HepG2 (cell line): Measurements from ENCODE around the gene LAMC3. TPM values are rescaled to one million over a fixed set of nuclear protein-coding genes. Genes with fewer than 3 reads are reported as not detected.

Source experiments
- ATAC-seq: fragments of 200-7000 bp; cut with Tn5 transposase; 3 replicates; pipeline ENCODE4 v1.9.1; 2020; ENCODE audit warnings: mild to moderate bottlenecking, moderate library complexity
- BruUV-seq: library from RNA; stranded (reverse); fragments of 400-500 nt; replicated peaks from 2 replicates; lab custom pipeline; 2021; lab: Mats Ljungman, UMichigan
- CTCF ChIA-PET: fragments of 300-600 bp; formaldehyde crosslinking; extraction: SDS; loops from one replicate; lab custom pipeline; 2021; ENCODE audit warnings: low total read pairs, inconsistent platforms, low intra/inter-chr PET ratio; lab: Yijun Ruan, JAX
- POLR2A ChIA-PET: fragments of 350-600 bp; sonication (Branson Sonifier 250); formaldehyde crosslinking; loops from one replicate; lab custom pipeline; 2020; ENCODE audit warnings: antibody characterized with exemption, inconsistent platforms; lab: Yijun Ruan, JAX
- DNase-seq: peaks from one replicate; pipeline ENCODE4 v3.0.0-alpha.2; 2015; ENCODE audit warnings: low spot score
- FAIRE-seq: peaks from 3 replicates; lab custom pipeline; 2011; peaks lifted over from hg19 to GRCh38; lab: Jason Lieb, UNC
- H2AFZ ChIP-seq: one replicate; pipeline ENCODE4 v1.6.1; 2011; ENCODE audit warnings: low read length, inconsistent platforms
- H3K27ac ChIP-seq: fragments of 300-600 bp; 3 replicates; pipeline ENCODE4 v1.8.0; 2011; ENCODE audit warnings: mixed run types, mild to moderate bottlenecking, mixed read lengths, low read length, inconsistent platforms; ENCODE audit not compliant: insufficient read depth; ENCODE audit errors: extremely low read length
- H3K27me3 ChIP-seq, 2 experiments: fragments of 200-600 bp in 1 of 2; 2 replicates in 1 of 2; 3 replicates in 1 of 2; pipeline versions ENCODE4 v1.6.0 to v1.8.0; 2011; ENCODE audit warnings: low read length in 2 of 2, mild to moderate bottlenecking in 2 of 2, moderate library complexity in 2 of 2, inconsistent platforms in 1 of 2; ENCODE audit not compliant: insufficient read depth in 2 of 2, control insufficient read depth in 1 of 2
- H3K36me3 ChIP-seq, 2 experiments: fragments of 200-600 bp in 1 of 2; replicated peaks in 1 of 2; 2 replicates in 1 of 2; 3 replicates in 1 of 2; pipeline versions ENCODE4 v1.5.1 to v1.8.0; 2011; ENCODE audit warnings: low read length in 2 of 2, inconsistent platforms in 1 of 2; ENCODE audit not compliant: insufficient read depth in 2 of 2, control insufficient read depth in 1 of 2
- H3K4me1 ChIP-seq: 2 replicates; pipeline ENCODE4 v1.5.1; 2012; ENCODE audit warnings: low read length, inconsistent platforms; ENCODE audit not compliant: insufficient read depth
- H3K4me2 ChIP-seq: 2 replicates; pipeline ENCODE4 v1.6.0; 2011; ENCODE audit warnings: low read depth, low read length, inconsistent platforms
- H3K4me3 ChIP-seq, 3 experiments: fragments of 200-600 bp in 1 of 3; sonication (generic), shearing (Covaris generic) in 1 of 3; replicated peaks in 1 of 3; 2 replicates each; pipeline ENCODE4 v1.5.1; 2011 to 2016; ENCODE audit warnings: low read length in 3 of 3, inconsistent platforms in 2 of 3, low read depth in 2 of 3, mild to moderate bottlenecking in 2 of 3, control low read depth in 1 of 3, mixed read lengths in 1 of 3; ENCODE audit not compliant: insufficient read depth in 1 of 3
- H3K79me2 ChIP-seq: one replicate; pipeline ENCODE4 v1.6.1; 2011; ENCODE audit warnings: low read length, inconsistent platforms; ENCODE audit not compliant: insufficient read depth
- H3K9ac ChIP-seq: 2 replicates; pipeline ENCODE4 v1.6.0; 2011; ENCODE audit warnings: mild to moderate bottlenecking, low read depth, low read length, inconsistent platforms; ENCODE audit not compliant: insufficient read depth
- H3K9me3 ChIP-seq: 2 replicates; pipeline ENCODE4 v1.5.1; 2012; ENCODE audit warnings: mild to moderate bottlenecking, low read length
- H4K20me1 ChIP-seq: 2 replicates; pipeline ENCODE4 v1.6.0; 2011; ENCODE audit warnings: inconsistent platforms, mild to moderate bottlenecking, low read length, moderate library complexity; ENCODE audit not compliant: insufficient read depth
- ATAD3A ChIP-seq: sonication (generic); formaldehyde crosslinking; IDR thresholded peaks from 2 replicates; pipeline ENCODE4 v1.4.0; 2020; ENCODE audit warnings: missing genetic modification reagents
- CBFB ChIP-seq: sonication (generic); formaldehyde crosslinking; IDR thresholded peaks from 2 replicates; pipeline ENCODE4 v1.4.0; 2020; ENCODE audit warnings: missing genetic modification reagents
- CREM ChIP-seq, 2 experiments: sonication (generic) in 1 of 2; formaldehyde crosslinking in 1 of 2; IDR thresholded peaks; 2 replicates each; pipeline versions ENCODE4 v1.4.0 to v1.6.1; 2016 to 2020; ENCODE audit warnings: antibody characterized with exemption in 1 of 2, mild to moderate bottlenecking in 1 of 2, missing genetic modification reagents in 1 of 2
- EEA1 ChIP-seq: sonication (generic); formaldehyde crosslinking; IDR thresholded peaks from 2 replicates; pipeline ENCODE4 v1.5.1; 2020; ENCODE audit warnings: mild to moderate bottlenecking, missing genetic modification reagents, borderline replicate concordance
- FOXP4 ChIP-seq: sonication (generic); formaldehyde crosslinking; IDR thresholded peaks from 2 replicates; pipeline ENCODE4 v1.4.0; 2020; ENCODE audit warnings: missing genetic modification reagents
- GATAD1 ChIP-seq: IDR thresholded peaks from 2 replicates; pipeline ENCODE4 v1.6.1; 2016; ENCODE audit warnings: missing genetic modification reagents, missing compliant biosample characterization
- KMT2B ChIP-seq: IDR thresholded peaks from 2 replicates; pipeline ENCODE4 v1.6.1; 2016; ENCODE audit warnings: missing genetic modification reagents, missing compliant biosample characterization
- NFRKB ChIP-seq: fragments of 450-650 bp; IDR thresholded peaks from 2 replicates; pipeline ENCODE4 v1.6.1; 2017
- RFX1 ChIP-seq: fragments of 450-650 bp; IDR thresholded peaks from 2 replicates; pipeline ENCODE4 v1.6.1; 2017
- SIN3B ChIP-seq: fragments of 150-350 bp; IDR thresholded peaks from 2 replicates; pipeline ENCODE4 v1.6.1; 2014; ENCODE audit warnings: low read length
- STAG1 ChIP-seq: sonication (generic); formaldehyde crosslinking; IDR thresholded peaks from 2 replicates; pipeline ENCODE4 v1.4.0; 2020; ENCODE audit warnings: missing genetic modification reagents
- TCF7L2 ChIP-seq: IDR thresholded peaks from 2 replicates; pipeline ENCODE4 v1.6.1; 2011; ENCODE audit warnings: mild to moderate bottlenecking, low read depth, low read length, moderate library complexity
- YEATS4 ChIP-seq: sonication (generic); formaldehyde crosslinking; IDR thresholded peaks from 2 replicates; pipeline ENCODE4 v1.4.0; 2020; ENCODE audit warnings: missing genetic modification reagents, borderline replicate concordance
- ZMYM2 ChIP-seq: sonication (generic); formaldehyde crosslinking; IDR thresholded peaks from 2 replicates; pipeline ENCODE4 v1.8.0; 2022; ENCODE audit warnings: mild to moderate bottlenecking, missing genetic modification reagents
- ZNF580 ChIP-seq: IDR thresholded peaks from 2 replicates; pipeline ENCODE4 v1.6.1; 2016; ENCODE audit warnings: low read depth, borderline replicate concordance
- ZSCAN25 ChIP-seq: sonication (generic); formaldehyde crosslinking; IDR thresholded peaks from 2 replicates; pipeline ENCODE4 v1.8.0; 2022; ENCODE audit warnings: mild to moderate bottlenecking, missing genetic modification reagents
- WGBS: methylation state at CpG from one replicate; pipeline ENCODE4 v1.1.6; 2017; ENCODE audit warnings: low lambda C conversion rate; 5-methylcytosine and 5-hydroxymethylcytosine counted together
- in situ Hi-C: cut with HindIII; loops from 2 replicates; pipeline ENCODE4 v1.10.0; 2017; ENCODE audit warnings: low pct_unique_long_range_greater_than_20kb; ENCODE audit not compliant: extremely low pct_ligation_motif_present
- intact Hi-C: fragments of 100-400 bp; cut with micrococcal nuclease; formaldehyde crosslinking; loops from one replicate; pipeline ENCODE4 v1.10.0; 2022; ENCODE audit not compliant: unreplicated experiment
- polyA plus RNA-seq, 8 experiments: library from polyadenylated mRNA; depleted of rRNA in 3 of 8; stranded (reverse) in 7 of 8; unstranded in 1 of 8; fragments of >200 nt; fragmentation: Illumina TruSeq in 4 of 8; extraction: Trizol in 4 of 8; gene quantifications; 2 replicates each; pipeline versions ENCODE4 v1.2.1 to v1.2.3, GENCODE V29; 2011 to 2016; ENCODE audit warnings: low read depth in 4 of 8, missing spikeins in 1 of 8, mixed read lengths in 1 of 8; ENCODE audit not compliant: insufficient read depth in 1 of 8
- total RNA-seq, 5 experiments: library from RNA; depleted of rRNA; stranded (reverse); fragments of >200 nt; fragmentation: Illumina TruSeq; extraction: Trizol; gene quantifications; 2 replicates each; pipeline ENCODE4 v1.2.3, GENCODE V29; 2016; ENCODE audit warnings: low read depth in 1 of 5
- TF ChIP-seq, protein P1 (sequence below): sonication (generic); formaldehyde crosslinking; IDR thresholded peaks from 2 replicates; pipeline ENCODE4 v1.5.1; 2020; ENCODE audit warnings: missing genetic modification reagents, mild to moderate bottlenecking, borderline replicate concordance

Gene LAMC3
- total and polyA plus RNA-seq, 2 of the 13 experiments (the other 11 are each of a cell fraction or from before 2014, with no cell fraction given), result 0.07 to 0.57 TPM

GRCh38 chr9:131010482-131011273 lies 1.7 kb downstream of the LAMC3 start:
- POLR2A ChIA-PET, result no interaction called here
- CTCF ChIA-PET, result no interaction called here
- intact Hi-C loops, result no loop called here

More at GRCh38 chr9:131010482-131011273, 1.7 kb downstream of the LAMC3 start:
- no peak overlapping the region; a peak in 1 of 6 replicates for H3K4me3 ChIP-seq
- 11% methylated on average over 7 of the region's 14 CpGs for WGBS
- no peaks in the 10 kb centered on the region for H3K9me3 ChIP-seq
- in situ Hi-C loops, result loop anchor here (5.0 kb wide), 1 partner anchor 37 kb away; no protein-coding TSS in a partner anchor
- no peak overlapping the region for H3K9ac ChIP-seq
- H3K79me2 ChIP-seq, result no peaks in the 10 kb centered on the region
- H3K4me1 ChIP-seq, result peaks cover 22% of the 10 kb centered on the region
- H3K36me3 ChIP-seq, result no peaks in the 10 kb centered on the region
- no peak overlapping the region for H2AFZ ChIP-seq
- H4K20me1 ChIP-seq, result no peaks in the 10 kb centered on the region
- no peak overlapping the region for H3K27ac ChIP-seq
- no peak for TF ChIP-seq STAG1 (CRISPR knock-in tag)
- TF ChIP-seq, protein P1, sequence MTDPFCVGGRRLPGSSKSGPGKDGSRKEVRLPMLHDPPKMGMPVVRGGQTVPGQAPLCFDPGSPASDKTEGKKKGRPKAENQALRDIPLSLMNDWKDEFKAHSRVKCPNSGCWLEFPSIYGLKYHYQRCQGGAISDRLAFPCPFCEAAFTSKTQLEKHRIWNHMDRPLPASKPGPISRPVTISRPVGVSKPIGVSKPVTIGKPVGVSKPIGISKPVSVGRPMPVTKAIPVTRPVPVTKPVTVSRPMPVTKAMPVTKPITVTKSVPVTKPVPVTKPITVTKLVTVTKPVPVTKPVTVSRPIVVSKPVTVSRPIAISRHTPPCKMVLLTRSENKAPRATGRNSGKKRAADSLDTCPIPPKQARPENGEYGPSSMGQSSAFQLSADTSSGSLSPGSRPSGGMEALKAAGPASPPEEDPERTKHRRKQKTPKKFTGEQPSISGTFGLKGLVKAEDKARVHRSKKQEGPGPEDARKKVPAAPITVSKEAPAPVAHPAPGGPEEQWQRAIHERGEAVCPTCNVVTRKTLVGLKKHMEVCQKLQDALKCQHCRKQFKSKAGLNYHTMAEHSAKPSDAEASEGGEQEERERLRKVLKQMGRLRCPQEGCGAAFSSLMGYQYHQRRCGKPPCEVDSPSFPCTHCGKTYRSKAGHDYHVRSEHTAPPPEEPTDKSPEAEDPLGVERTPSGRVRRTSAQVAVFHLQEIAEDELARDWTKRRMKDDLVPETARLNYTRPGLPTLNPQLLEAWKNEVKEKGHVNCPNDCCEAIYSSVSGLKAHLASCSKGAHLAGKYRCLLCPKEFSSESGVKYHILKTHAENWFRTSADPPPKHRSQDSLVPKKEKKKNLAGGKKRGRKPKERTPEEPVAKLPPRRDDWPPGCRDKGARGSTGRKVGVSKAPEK (CRISPR knock-in tag), result no peak
- TF ChIP-seq ZNF580 (CRISPR knock-in tag), result no peak
- no peak for TF ChIP-seq ZMYM2 (CRISPR knock-in tag)
- TF ChIP-seq SIN3B, result no peak
- TF ChIP-seq ZSCAN25 (CRISPR knock-in tag), result no peak
- TF ChIP-seq TCF7L2, result no peak
- TF ChIP-seq RFX1, result no peak
- TF ChIP-seq KMT2B (CRISPR knock-in tag), result no peak
- TF ChIP-seq ATAD3A (CRISPR knock-in tag), result no peak
- no peak for TF ChIP-seq GATAD1 (CRISPR knock-in tag)
- TF ChIP-seq FOXP4, result no peak
- no peak for TF ChIP-seq NFRKB
- no peak for TF ChIP-seq YEATS4 (CRISPR knock-in tag)
- TF ChIP-seq EEA1 (CRISPR knock-in tag), result no peak
- no peak for TF ChIP-seq CREM (IDR thresholded peaks at IDR 0.05)
- no peak for TF ChIP-seq CREM (CRISPR knock-in tag; IDR thresholded peaks at IDR 0.05)
- no peak for TF ChIP-seq CBFB (CRISPR knock-in tag)
- TF ChIP-seq, all 625 proteins: peak for 0
- ATAC-seq (no peak), DNase-seq (no peak), FAIRE-seq (no peak)
- Histone ChIP-seq H3K4me2 (peak overlapping the region; percentile 29), H3K27me3 (peaks cover 19 to 70% of the 10 kb centered on the region in 2 experiments)
- BruUV-seq, result no TSS peak
